ENCODE data around the gene COL20A1. TPM values are rescaled to one million over a fixed set of nuclear protein-coding genes. Genes with fewer than 3 reads are reported as not detected.

Gene COL20A1
- total and polyA plus RNA-seq, 2 donors: 0.05 to 0.30 TPM

GRCh38 chr20:63359164-63359934 lies 66.4 kb downstream of the COL20A1 start:
- H3K36me3 ChIP-seq (ENCODE audit: control insufficient read depth in 2 of 2, insufficient read depth in 2 of 2, low read length in 1 of 2): no peaks in the 10 kb centered on the region
- no peak overlapping the region for H3K27ac ChIP-seq (ENCODE audit: low read depth in 1 of 2, low read length in 1 of 2)
- 84% methylated on average over 42 of the region's 42 CpGs for WGBS
- H3K4me3 ChIP-seq (ENCODE audit: low read length in 2 of 2): no peak overlapping the region
- no peaks in the 10 kb centered on the region for H3K9me3 ChIP-seq (ENCODE audit: control insufficient read depth in 2 of 2, insufficient read depth in 1 of 2, low read length in 1 of 2)
- no peak for DNase-seq (ENCODE audit: low read depth in 6 of 9, low spot score in 9 of 9)
- no peaks in the 10 kb centered on the region for H3K4me1 ChIP-seq (ENCODE audit: control insufficient read depth in 2 of 2, insufficient read depth in 2 of 2, low read length in 2 of 2)
- peaks cover 15 to 55% of the 10 kb centered on the region in 2 donors for H3K27me3 ChIP-seq (ENCODE audit: control insufficient read depth in 2 of 2, insufficient read depth in 1 of 2, low read length in 1 of 2)

- H3K4me3 ChIP-seq (ENCODE audit: low read length in 2 of 2): no peak overlapping the region
- 30% methylated on average over 38 of the region's 38 CpGs for WGBS
- H3K36me3 ChIP-seq (ENCODE audit: control insufficient read depth in 2 of 2, insufficient read depth in 2 of 2, low read length in 1 of 2): no peaks in the 10 kb centered on the region
- H3K27ac ChIP-seq (ENCODE audit: low read depth in 1 of 2, low read length in 1 of 2): no peak overlapping the region
- peaks cover 15 to 60% of the 10 kb centered on the region in 2 donors for H3K27me3 ChIP-seq (ENCODE audit: control insufficient read depth in 2 of 2, insufficient read depth in 1 of 2, low read length in 1 of 2)
- H3K9me3 ChIP-seq (ENCODE audit: control insufficient read depth in 2 of 2, insufficient read depth in 1 of 2, low read length in 1 of 2): no peaks in the 10 kb centered on the region
- DNase-seq (ENCODE audit: low read depth in 6 of 9, low spot score in 9 of 9): no peak
- no peaks in the 10 kb centered on the region for H3K4me1 ChIP-seq (ENCODE audit: control insufficient read depth in 2 of 2, insufficient read depth in 2 of 2, low read length in 2 of 2)
Observed at GRCh38 chr20:63359937-63360849, 67.2 kb downstream of the COL20A1 start.

GRCh38 chr20:63360850-63361518 lies 68.0 kb downstream of the COL20A1 start, which contains the start of gene CHRNA4:
Gene CHRNA4 (minus strand): TSS chr20:63361349. CDS start chr20:63361165, 184 bp downstream.
- Histone ChIP-seq H3K27ac (ENCODE audit: low read depth in 1 of 2, low read length in 1 of 2) (no peak within 1 kb of the TSS), H3K36me3 (ENCODE audit: control insufficient read depth in 2 of 2, insufficient read depth in 2 of 2, low read length in 1 of 2) (no peaks in the 10 kb centered on the region), H3K4me1 (ENCODE audit: control insufficient read depth in 2 of 2, insufficient read depth in 2 of 2, low read length in 2 of 2) (no peaks in the 10 kb centered on the region), H3K9me3 (ENCODE audit: control insufficient read depth in 2 of 2, insufficient read depth in 1 of 2, low read length in 1 of 2) (no peaks in the 10 kb centered on the region), H3K4me3 (ENCODE audit: low read length in 2 of 2) (no peak within 1 kb of the TSS), H3K27me3 (ENCODE audit: control insufficient read depth in 2 of 2, insufficient read depth in 1 of 2, low read length in 1 of 2) (peaks cover 15 to 60% of the 10 kb centered on the region in 2 donors)
- DNase-seq (ENCODE audit: low read depth in 6 of 9, low spot score in 9 of 9): no peak
- WGBS: 8% methylated on average over 78 of the region's 79 CpGs

GRCh38 chr20:63361519-63362435 lies 68.8 kb downstream of the COL20A1 start:
- Histone ChIP-seq H3K4me1 (ENCODE audit: control insufficient read depth in 2 of 2, insufficient read depth in 2 of 2, low read length in 2 of 2) (no peaks in the 10 kb centered on the region), H3K4me3 (ENCODE audit: low read length in 2 of 2) (no peak overlapping the region), H3K36me3 (ENCODE audit: control insufficient read depth in 2 of 2, insufficient read depth in 2 of 2, low read length in 1 of 2) (no peaks in the 10 kb centered on the region), H3K9me3 (ENCODE audit: control insufficient read depth in 2 of 2, insufficient read depth in 1 of 2, low read length in 1 of 2) (no peaks in the 10 kb centered on the region), H3K27ac (ENCODE audit: low read depth in 1 of 2, low read length in 1 of 2) (no peak overlapping the region), H3K27me3 (ENCODE audit: control insufficient read depth in 2 of 2, insufficient read depth in 1 of 2, low read length in 1 of 2) (peaks cover 15 to 60% of the 10 kb centered on the region in 2 donors)
- WGBS: 15% methylated on average over 50 of the region's 50 CpGs
- no peak for DNase-seq (ENCODE audit: low read depth in 6 of 9, low spot score in 9 of 9)

GRCh38 chr20:63362436-63363009 lies 69.5 kb downstream of the COL20A1 start:
- no peaks in the 10 kb centered on the region for H3K4me1 ChIP-seq (ENCODE audit: control insufficient read depth in 2 of 2, insufficient read depth in 2 of 2, low read length in 2 of 2)
- no peak overlapping the region for H3K4me3 ChIP-seq (ENCODE audit: low read length in 2 of 2)
- WGBS: 71% methylated on average over 16 of the region's 16 CpGs
- H3K36me3 ChIP-seq (ENCODE audit: control insufficient read depth in 2 of 2, insufficient read depth in 2 of 2, low read length in 1 of 2): no peaks in the 10 kb centered on the region
- no peak overlapping the region for H3K27ac ChIP-seq (ENCODE audit: low read depth in 1 of 2, low read length in 1 of 2)
- peaks cover 15 to 62% of the 10 kb centered on the region in 2 donors for H3K27me3 ChIP-seq (ENCODE audit: control insufficient read depth in 2 of 2, insufficient read depth in 1 of 2, low read length in 1 of 2)
- no peak for DNase-seq (ENCODE audit: low read depth in 6 of 9, low spot score in 9 of 9)
- no peaks in the 10 kb centered on the region for H3K9me3 ChIP-seq (ENCODE audit: control insufficient read depth in 2 of 2, insufficient read depth in 1 of 2, low read length in 1 of 2)

GRCh38 chr20:63363013-63363957 lies 70.3 kb downstream of the COL20A1 start:
- Histone ChIP-seq H3K4me1 (ENCODE audit: control insufficient read depth in 2 of 2, insufficient read depth in 2 of 2, low read length in 2 of 2) (no peaks in the 10 kb centered on the region), H3K9me3 (ENCODE audit: control insufficient read depth in 2 of 2, insufficient read depth in 1 of 2, low read length in 1 of 2) (no peaks in the 10 kb centered on the region), H3K4me3 (ENCODE audit: low read length in 2 of 2) (no peak overlapping the region), H3K36me3 (ENCODE audit: control insufficient read depth in 2 of 2, insufficient read depth in 2 of 2, low read length in 1 of 2) (no peaks in the 10 kb centered on the region), H3K27me3 (ENCODE audit: control insufficient read depth in 2 of 2, insufficient read depth in 1 of 2, low read length in 1 of 2) (peaks cover 15 to 63% of the 10 kb centered on the region in 2 donors), H3K27ac (ENCODE audit: low read depth in 1 of 2, low read length in 1 of 2) (no peak overlapping the region)
- 84% methylated on average over 23 of the region's 23 CpGs for WGBS
- DNase-seq (ENCODE audit: low read depth in 6 of 9, low spot score in 9 of 9): no peak

- H3K4me1 ChIP-seq (ENCODE audit: control insufficient read depth in 2 of 2, insufficient read depth in 2 of 2, low read length in 2 of 2): no peaks in the 10 kb centered on the region
- H3K9me3 ChIP-seq (ENCODE audit: control insufficient read depth in 2 of 2, insufficient read depth in 1 of 2, low read length in 1 of 2): no peaks in the 10 kb centered on the region
- no peak overlapping the region for H3K27ac ChIP-seq (ENCODE audit: low read depth in 1 of 2, low read length in 1 of 2)
- DNase-seq (ENCODE audit: low read depth in 6 of 9, low spot score in 9 of 9): no peak
- H3K36me3 ChIP-seq (ENCODE audit: control insufficient read depth in 2 of 2, insufficient read depth in 2 of 2, low read length in 1 of 2): no peaks in the 10 kb centered on the region
- WGBS: 91% methylated on average over 19 of the region's 19 CpGs
- peaks cover 15 to 59% of the 10 kb centered on the region in 2 donors for H3K27me3 ChIP-seq (ENCODE audit: control insufficient read depth in 2 of 2, insufficient read depth in 1 of 2, low read length in 1 of 2)
- H3K4me3 ChIP-seq (ENCODE audit: low read length in 2 of 2): no peak overlapping the region
Observed at GRCh38 chr20:63363981-63364561, 71.1 kb downstream of the COL20A1 start.
